NCI-H1105 treated with DMSO at 0.1 percent for 48 hours (cell line): Measurements from ENCODE around the gene RASAL2.
"Not testable (repeated sequence)": the region's sequence is repeated elsewhere in the genome, so short reads cannot be mapped to it uniquely, and the experiment has no call there.

ENCODE experiments used
- DNase-seq: peaks from one replicate; lab custom pipeline; 2025; lab: John Stamatoyannopoulos, UW

Gene RASAL2

DNA sequence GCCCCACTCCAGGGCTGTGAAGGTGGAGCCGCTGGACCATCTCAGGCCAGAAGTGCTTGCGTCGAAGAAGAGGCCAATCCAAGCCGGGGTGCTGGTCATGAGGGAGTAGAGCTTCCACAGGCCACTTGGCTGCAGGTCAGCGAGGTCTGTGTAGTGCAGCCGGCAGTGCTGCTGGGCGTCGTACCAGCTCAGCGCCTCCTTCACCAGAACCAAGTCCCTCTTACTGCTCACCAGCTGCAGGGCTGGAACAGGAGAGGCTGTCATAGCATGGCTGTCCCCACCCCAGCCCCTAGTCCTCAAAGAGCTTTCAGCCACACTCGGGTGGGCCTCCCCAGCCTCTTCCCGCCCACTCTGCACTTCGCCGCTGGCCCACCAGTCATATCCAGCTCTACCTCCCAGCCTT lies 400.7 kb downstream of the RASAL2 start:
- DNase-seq = no peak

GRCh38 chr1:178495158-178495557 lies 401.3 kb downstream of the RASAL2 start:
- DNase-seq = no peak

GRCh38 chr1:178495741-178496409 lies 402.0 kb downstream of the RASAL2 start:
- no peak for DNase-seq

GRCh38 chr1:178496410-178497135 lies 402.7 kb downstream of the RASAL2 start, which contains the start of gene CLEC20A:
TSS of gene CLEC20A (minus strand) at chr1:178496964. CDS start at chr1:178496939, 25 bp downstream.
- DNase-seq = no peak

DNA sequence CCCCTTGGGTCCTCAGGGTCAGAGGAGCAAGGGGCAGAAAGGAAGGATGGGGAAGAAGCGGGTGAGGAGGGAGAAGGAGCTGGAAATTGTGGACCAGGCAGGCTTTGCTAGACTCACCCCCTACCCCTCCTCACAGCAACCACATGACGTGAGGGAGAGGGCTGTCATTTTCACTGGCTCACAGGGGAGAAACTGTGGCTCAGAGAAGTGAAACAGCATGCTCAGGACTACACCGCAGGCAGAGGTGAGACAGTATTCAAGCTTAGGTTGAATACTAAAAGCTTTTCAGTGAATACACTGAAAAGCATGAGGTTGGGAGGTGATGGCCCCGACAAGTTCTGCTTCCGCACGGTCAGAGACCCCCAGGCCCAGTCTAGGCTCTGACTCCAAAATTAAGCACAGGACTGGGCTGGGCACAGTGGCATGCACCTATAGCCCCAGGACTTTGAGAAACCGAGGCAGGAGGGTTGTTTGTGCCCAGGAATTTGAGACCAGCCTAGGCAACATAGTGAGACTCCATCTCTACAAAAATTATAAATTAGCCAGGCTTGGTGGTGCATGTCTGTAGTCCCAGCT lies 404.1 kb downstream of the RASAL2 start:
- DNase-seq = no peak

- no peak for DNase-seq
Measured at GRCh38 chr1:178498896-178499675, 405.2 kb downstream of the RASAL2 start.

GRCh38 chr1:178500091-178500770 lies 406.3 kb downstream of the RASAL2 start:
- DNase-seq = no peak

DNA sequence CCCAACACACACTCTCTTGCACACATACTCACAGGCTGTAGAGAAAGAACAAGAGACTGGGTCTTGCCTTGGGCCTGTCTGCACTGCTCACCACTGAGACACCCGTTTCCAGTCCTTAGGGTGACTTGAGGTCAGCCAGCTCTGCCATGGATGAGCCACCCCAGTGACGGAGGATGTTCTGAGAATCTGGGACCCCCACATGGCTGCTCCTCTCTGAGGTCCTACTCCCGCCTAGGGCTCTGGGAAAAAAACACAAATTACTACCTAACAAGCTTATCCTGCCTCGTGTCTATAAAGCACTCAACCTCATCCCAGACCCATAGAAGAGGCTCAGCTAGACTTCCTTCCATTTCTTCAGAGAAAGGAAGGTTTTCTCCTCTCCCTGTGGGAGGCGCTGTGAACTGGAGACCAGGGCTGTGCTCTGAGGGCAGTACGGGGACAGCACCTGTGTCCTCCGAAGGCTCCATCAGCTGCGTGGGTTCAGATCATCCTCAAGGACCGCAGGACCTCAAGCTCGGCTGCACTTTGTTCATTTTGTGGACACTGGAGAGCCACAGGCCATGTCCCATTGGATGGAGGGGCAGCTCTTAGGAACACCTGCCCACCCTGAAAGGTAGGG lies 407.1 kb downstream of the RASAL2 start:
- DNase-seq = no peak

GRCh38 chr1:178501705-178502329 lies 407.9 kb downstream of the RASAL2 start:
- DNase-seq = peak; percentile 44

DNA sequence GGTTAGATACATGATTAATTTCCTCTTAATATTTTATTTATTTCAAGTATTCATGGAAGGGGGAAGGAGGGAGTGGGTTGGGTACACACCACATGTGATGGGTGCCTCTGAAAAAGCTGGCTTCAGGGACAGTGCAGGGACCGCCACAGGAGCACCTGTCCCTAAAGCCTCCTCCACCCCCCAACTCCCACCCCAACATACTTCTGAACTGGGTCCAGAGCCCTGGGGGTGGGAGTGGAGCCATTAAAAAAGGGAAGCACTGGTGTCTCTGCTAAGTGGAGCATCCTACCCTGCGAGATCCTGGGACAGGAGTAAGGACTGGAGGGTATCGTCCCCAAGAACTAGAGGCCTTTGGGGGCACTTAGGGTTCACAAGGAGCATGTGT lies 408.4 kb downstream of the RASAL2 start:
- DNase-seq = no peak

DNA sequence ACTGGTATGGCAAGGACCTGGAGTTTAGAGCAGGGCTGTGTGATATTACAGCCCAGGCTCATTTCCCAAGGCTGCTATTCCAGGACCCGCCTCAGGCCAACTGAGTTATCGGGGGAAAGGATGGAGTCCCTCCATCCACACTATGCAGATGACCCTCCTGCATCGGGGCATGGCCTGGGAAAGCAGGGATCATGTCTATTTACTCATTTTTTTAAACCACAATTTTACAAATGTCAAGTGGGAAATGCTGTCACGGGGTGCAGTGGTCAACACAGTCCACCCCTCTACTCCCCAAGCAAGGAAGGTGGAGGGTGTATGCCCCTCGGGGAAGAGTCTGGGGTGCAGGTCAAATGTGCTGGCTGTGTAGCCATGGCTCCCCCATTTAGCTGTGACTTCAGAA lies 409.0 kb downstream of the RASAL2 start:
- DNase-seq = no peak

DNA sequence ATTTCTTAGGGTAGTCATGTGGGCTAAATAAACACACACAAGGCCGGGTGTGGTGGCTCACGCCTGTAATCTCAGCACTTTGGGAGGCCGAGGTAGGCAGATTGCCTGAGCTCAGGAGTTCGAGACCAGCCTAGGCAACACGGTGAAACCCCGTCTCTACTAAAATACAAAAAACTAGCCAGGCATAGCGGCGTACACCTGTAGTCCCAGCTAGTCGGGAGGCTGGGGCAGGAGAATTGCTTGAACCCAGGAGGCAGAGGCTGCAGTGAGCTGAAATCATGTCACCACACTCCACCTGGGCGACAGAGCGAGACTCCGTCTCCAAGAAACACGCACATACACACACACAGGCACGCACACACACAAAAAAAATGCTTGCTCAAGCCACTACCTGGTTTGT lies 409.4 kb downstream of the RASAL2 start:
- DNase-seq = not testable (repeated sequence)

DNA sequence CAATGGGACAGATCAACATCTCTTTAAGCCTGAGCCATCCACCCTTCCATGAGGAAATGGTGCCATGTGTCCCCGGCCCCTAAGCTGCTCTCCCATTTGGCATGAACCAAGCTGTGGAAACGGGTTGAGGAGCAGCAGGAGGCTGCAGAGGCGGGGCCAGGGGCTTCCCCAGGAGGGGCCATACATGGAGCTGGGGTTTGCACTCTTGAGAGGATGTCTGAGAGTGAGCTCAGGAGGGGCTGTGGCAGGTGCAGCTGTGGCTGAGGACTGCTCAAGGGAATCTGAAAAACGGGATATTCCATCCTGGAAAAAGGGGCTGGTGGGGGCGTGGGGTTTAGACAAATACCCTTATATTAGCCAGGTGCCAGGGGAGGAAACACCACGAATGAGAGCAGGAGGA lies 409.9 kb downstream of the RASAL2 start:
- DNase-seq = no peak

DNA sequence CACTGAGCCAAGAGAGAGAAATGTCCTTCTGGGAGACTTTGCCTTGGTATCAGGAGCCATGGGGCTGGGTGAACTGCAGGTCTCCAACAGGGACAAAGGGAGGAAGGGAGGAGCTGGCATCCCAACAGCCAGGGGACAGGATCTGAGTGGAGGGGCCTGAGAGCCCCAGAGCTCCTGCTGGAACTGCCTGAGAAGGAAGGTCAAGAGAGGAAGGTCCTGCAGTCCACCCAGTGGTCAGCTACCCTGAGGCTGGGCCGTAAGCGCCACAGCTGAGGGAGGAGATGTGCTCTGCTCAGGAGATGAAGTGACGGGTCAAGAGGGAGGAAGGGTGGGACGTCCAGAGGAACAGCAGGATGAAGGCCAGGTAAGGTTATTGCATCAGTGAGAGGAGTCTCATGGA lies 410.4 kb downstream of the RASAL2 start:
- DNase-seq = no peak

- DNase-seq = no peak
Measured at GRCh38 chr1:178506177-178506576, 412.3 kb downstream of the RASAL2 start.

- DNase-seq = no peak
Measured at GRCh38 chr1:178506669-178507068, 412.8 kb downstream of the RASAL2 start.

DNA sequence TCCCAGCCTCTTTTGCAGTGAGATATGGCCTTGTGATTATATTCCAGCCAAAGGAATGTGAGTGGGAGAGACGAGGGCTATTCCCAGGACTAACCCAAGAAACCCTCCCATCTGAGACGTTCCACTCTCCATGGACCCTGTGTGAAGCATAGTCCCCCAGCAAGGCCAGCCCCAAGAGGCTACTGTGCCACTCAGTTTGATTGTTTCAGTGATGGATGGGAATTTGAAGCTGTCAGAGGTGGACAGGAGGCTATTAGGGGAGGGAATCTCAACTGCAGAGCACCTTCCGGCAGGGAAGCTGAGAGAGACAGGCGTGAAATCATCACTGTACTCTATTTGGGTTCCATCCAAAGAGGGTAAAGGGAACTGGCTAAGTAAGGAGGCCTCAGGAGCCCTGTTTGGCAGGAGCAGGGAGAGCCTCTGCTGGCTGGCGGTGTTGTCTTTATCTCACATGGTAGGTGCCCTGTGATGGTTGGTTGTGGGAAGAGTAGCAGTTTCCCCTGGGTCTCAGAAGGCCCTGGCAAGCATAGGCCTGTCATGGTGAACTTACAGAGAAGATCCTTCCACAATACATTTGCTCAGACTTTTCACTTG lies 415.6 kb downstream of the RASAL2 start:
- no peak for DNase-seq

DNA sequence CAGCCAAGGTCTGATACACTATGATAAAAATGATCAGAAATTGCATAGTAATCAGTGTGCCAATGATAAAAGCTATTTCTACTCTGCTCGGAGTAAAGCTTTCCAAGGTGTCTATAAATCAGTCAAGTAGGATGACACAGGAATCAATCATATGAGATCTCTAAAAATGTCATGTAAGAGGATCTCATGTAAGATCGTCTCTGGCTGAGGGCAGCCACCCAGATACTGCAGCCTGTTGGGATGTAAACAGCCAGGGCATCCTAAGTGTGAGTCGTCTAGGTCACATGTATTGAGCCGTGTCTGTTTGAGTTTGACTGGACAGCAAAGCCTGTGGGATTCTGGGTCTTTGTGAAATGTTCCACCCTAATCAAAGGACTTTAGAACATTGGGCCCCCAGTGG lies 416.3 kb downstream of the RASAL2 start:
- DNase-seq = no peak

GRCh38 chr1:178512566-178513277 lies 418.8 kb downstream of the RASAL2 start, which contains the start of gene TEX35:
TSS of gene TEX35 (plus strand) at chr1:178513109. CDS start at chr1:178513189, 80 bp downstream.
- DNase-seq = no peak
